Activated naive CD8-positive, alpha-beta T cell treated with anti-CD3 and anti-CD28 coated beads, Interleukin-2, amount 10 ng/mL, durations not matched to agents 7 days and 5 days (primary cell): Measurements from ENCODE around the gene CDC14A. TPM values are rescaled to one million over a fixed set of nuclear protein-coding genes. Genes with fewer than 3 reads are reported as not detected.
"Not testable (repeated sequence)": the region's sequence is repeated elsewhere in the genome, so short reads cannot be mapped to it uniquely, and the experiment has no call there.

Experiments
- ATAC-seq: fragments of 150-1000 bp; cut with Tn5 transposase; one replicate; pipeline ENCODE4 v1.10.0; 2021; ENCODE audit warnings: low read depth, moderate library complexity
- POLR2A ChIA-PET: fragments of 350-600 bp; sonication (Branson Sonifier 250); formaldehyde crosslinking; loops from one replicate; lab custom pipeline; 2021; ENCODE audit warnings: antibody characterized with exemption; lab: Charles Lee
- DNase-seq: peaks from one replicate; pipeline ENCODE4 v3.0.0; 2021
- H3K27ac Mint-ChIP-seq: one replicate; pipeline ENCODE4 v1.8.0; 2022; ENCODE audit warnings: mild to moderate bottlenecking, mixed read lengths
- H3K27me3 Mint-ChIP-seq: one replicate; pipeline ENCODE4 v1.8.0; 2022; ENCODE audit warnings: mild to moderate bottlenecking, moderate library complexity, mixed read lengths
- H3K36me3 Mint-ChIP-seq: one replicate; pipeline ENCODE4 v1.8.0; 2021; ENCODE audit warnings: mild to moderate bottlenecking, mixed read lengths
- H3K4me1 Mint-ChIP-seq: one replicate; pipeline ENCODE4 v1.8.0; 2021; ENCODE audit warnings: mixed read lengths
- H3K4me3 Mint-ChIP-seq: one replicate; pipeline ENCODE4 v1.8.0; 2022; ENCODE audit warnings: mild to moderate bottlenecking, moderate library complexity, mixed read lengths
- H3K9me3 Mint-ChIP-seq: one replicate; pipeline ENCODE4 v1.8.0; 2021; ENCODE audit warnings: mixed read lengths
- total RNA-seq, 2 experiments: library from RNA; stranded (reverse); gene quantifications; one replicate each; pipeline ENCODE4 v1.2.3, GENCODE V29; 2021

CDC14A gene
- total RNA-seq, 2 experiments from 2014 or later, result 39.9 to 44.9 TPM

GRCh38 chr1:100321506-100321905, 30.8 kb upstream of the CDC14A start:
- no peak for ATAC-seq
- no peak overlapping the region for H3K27ac Mint-ChIP-seq
- no peaks in the 10 kb centered on the region for H3K27me3 Mint-ChIP-seq
- H3K9me3 Mint-ChIP-seq, result peaks cover 17% of the 10 kb centered on the region
- peaks cover 5% of the 10 kb centered on the region for H3K4me1 Mint-ChIP-seq
- POLR2A ChIA-PET, result no interaction called here
- no peak overlapping the region for H3K4me3 Mint-ChIP-seq
- peaks cover 8% of the 10 kb centered on the region for H3K36me3 Mint-ChIP-seq
- no peak for DNase-seq

GRCh38 chr1:100322436-100323211, 29.7 kb upstream of the CDC14A start:
- Mint-ChIP-seq H3K9me3 (peaks cover 14% of the 10 kb centered on the region), H3K27ac (no peak overlapping the region), H3K4me3 (no peak overlapping the region), H3K36me3 (peaks cover 8% of the 10 kb centered on the region), H3K4me1 (peaks cover 6% of the 10 kb centered on the region), H3K27me3 (no peaks in the 10 kb centered on the region)
- POLR2A ChIA-PET, result no interaction called here
- DNase-seq (no peak), ATAC-seq (no peak)

DNA sequence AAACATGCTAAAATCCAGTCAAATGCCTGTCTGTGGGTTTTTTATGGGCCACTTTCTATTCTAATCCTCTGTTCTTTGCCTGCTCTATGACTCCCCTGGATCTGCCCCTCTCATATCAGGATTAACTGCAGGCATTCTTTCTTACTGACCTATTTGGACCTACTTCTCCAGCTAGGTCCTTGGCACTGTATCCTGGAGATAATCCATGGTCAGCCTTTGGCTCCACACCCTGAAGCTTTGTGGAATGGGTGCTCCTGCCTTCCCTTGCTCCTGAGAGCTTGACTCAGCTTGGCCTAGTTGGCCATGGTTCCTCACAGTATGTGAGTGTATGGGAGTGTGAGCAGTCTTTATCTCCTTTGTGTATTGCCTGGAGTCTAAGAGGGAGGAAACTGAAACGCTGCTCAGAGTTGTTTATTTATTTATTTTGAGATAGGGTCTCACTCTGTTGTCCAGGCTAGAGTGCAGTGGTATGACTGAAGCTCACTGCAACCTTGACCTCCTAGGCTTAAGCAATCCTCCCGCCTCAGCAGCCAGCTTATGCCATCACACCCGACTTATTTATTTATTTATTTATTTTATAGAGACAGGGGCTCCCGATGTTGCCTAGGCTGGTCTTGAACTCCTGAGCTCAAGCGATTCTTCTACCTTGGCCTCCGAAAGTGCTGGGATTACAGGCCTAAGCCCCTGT, 28.7 kb upstream of the CDC14A start:
- peaks cover 6% of the 10 kb centered on the region for H3K4me1 Mint-ChIP-seq
- H3K4me3 Mint-ChIP-seq, result no peak overlapping the region
- ATAC-seq, result no peak
- H3K27me3 Mint-ChIP-seq, result no peaks in the 10 kb centered on the region
- DNase-seq, result no peak
- peaks cover 14% of the 10 kb centered on the region for H3K9me3 Mint-ChIP-seq
- H3K27ac Mint-ChIP-seq, result no peak overlapping the region
- peaks cover 8% of the 10 kb centered on the region for H3K36me3 Mint-ChIP-seq
- POLR2A ChIA-PET, result no interaction called here

DNA sequence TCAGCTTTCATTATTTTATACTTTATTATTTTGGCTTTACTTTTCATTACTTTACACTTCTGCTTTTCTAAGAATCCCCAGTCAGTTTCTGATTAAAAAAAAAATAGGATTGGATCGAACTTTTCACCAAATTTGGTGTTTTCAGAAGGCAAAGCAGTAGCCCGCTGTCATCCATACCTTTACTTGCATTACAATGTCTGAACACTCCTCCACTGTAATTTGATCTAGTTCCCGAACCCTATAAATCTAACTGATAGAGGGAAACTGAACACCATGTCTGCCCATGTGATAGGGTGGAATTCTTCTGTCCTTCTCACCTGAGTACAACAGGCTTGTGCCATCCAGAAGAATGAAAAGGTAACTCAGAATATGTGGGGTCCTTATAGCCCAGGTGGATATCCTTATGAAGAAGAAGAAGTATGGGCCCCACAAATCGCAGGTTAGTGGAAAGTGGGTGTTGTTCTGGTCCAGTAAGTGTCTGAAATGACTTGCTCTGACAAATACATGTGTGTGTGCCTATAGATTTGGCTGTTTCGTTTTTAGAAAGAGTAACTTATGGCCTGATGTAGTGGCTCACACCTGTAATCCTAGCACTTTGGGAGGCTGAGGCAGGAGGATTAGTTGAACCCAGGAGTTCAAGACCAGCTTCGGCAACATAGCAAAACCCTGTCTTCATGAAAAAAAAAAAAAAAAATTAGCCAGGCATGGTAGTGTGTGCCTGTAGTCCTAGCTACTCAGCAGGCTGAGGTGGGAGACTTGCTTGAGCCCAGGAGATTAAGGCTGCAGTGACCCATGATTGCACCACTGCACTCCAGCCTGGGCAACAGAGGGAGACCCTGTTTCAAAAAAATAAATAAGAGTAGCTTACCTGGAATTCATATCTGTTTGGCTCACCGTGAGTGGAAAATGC, 26.6 kb upstream of the CDC14A start:
- no peak overlapping the region for H3K4me3 Mint-ChIP-seq
- H3K27ac Mint-ChIP-seq, result no peak overlapping the region
- ATAC-seq, result no peak

GRCh38 chr1:100326325-100326670, 26.0 kb upstream of the CDC14A start:
- ATAC-seq, H3K27me3 Mint-ChIP-seq, H3K9me3 Mint-ChIP-seq, H3K4me3 Mint-ChIP-seq, POLR2A ChIA-PET, H3K36me3 Mint-ChIP-seq, DNase-seq, H3K4me1 Mint-ChIP-seq, H3K27ac Mint-ChIP-seq: not testable (repeated sequence)

More for the DNA sequence above, 26.6 kb upstream of the CDC14A start:
- no peak for DNase-seq
- Mint-ChIP-seq H3K4me1 (peaks cover 6% of the 10 kb centered on the region), H3K36me3 (peaks cover 3% of the 10 kb centered on the region), H3K9me3 (peaks cover 8% of the 10 kb centered on the region), H3K27me3 (peaks cover 3% of the 10 kb centered on the region)
- POLR2A ChIA-PET, result no interaction called here

GRCh38 chr1:100328133-100328532, 24.2 kb upstream of the CDC14A start:
- peaks cover 2% of the 10 kb centered on the region for H3K4me1 Mint-ChIP-seq
- H3K4me3 Mint-ChIP-seq, result no peak overlapping the region
- POLR2A ChIA-PET, result no interaction called here
- no peak overlapping the region for H3K27ac Mint-ChIP-seq
- no peaks in the 10 kb centered on the region for H3K9me3 Mint-ChIP-seq
- no peaks in the 10 kb centered on the region for H3K36me3 Mint-ChIP-seq
- ATAC-seq (no peak), DNase-seq (no peak)
- H3K27me3 Mint-ChIP-seq, result peaks cover 3% of the 10 kb centered on the region

DNA sequence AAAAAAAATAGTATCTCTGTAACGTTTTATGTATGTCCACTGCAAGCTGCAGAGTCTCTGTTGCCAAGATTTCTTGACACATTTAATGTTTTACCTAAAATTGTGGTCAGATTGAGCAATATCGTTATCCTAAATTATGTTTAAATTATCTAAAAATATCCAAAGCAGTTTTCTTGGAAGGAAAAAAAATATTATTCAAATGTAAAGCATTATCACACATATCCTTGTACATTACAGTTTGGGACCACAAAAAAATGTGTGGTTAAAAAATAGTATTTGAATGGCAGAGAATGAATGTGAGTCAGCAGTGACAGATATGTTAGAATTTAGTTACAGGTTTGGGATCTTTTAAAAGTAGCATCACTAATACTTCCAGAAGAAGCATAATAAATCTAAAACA, 21.2 kb upstream of the CDC14A start:
- POLR2A ChIA-PET, H3K4me1 Mint-ChIP-seq, H3K27me3 Mint-ChIP-seq, H3K4me3 Mint-ChIP-seq, H3K27ac Mint-ChIP-seq, DNase-seq, ATAC-seq, H3K9me3 Mint-ChIP-seq, H3K36me3 Mint-ChIP-seq: not testable (repeated sequence)

DNA sequence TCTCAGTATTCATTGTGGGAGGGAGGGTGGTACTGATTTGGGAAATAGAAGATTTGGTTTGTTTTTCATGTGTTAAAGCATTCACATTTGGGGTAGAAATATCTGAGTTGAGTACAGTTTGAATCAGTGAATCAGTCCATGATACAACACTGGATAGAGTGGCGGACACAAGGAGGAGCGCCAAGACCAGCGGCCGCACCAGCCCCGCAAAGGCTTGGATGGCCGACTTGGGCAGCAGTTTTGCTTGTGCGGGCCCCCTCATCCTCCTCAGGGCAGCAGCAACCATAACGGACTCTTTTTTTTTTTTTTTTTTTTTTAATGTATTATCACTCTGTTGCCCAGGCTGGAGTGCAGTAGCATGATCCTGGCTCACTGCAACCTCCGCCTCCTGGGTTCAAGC, 20.0 kb upstream of the CDC14A start:
- Mint-ChIP-seq H3K27ac (no peak overlapping the region), H3K4me1 (peaks cover 1% of the 10 kb centered on the region), H3K27me3 (peaks cover 4% of the 10 kb centered on the region), H3K4me3 (no peak overlapping the region), H3K9me3 (no peaks in the 10 kb centered on the region), H3K36me3 (no peaks in the 10 kb centered on the region)
- POLR2A ChIA-PET, result no interaction called here
- DNase-seq (no peak), ATAC-seq (no peak)

DNA sequence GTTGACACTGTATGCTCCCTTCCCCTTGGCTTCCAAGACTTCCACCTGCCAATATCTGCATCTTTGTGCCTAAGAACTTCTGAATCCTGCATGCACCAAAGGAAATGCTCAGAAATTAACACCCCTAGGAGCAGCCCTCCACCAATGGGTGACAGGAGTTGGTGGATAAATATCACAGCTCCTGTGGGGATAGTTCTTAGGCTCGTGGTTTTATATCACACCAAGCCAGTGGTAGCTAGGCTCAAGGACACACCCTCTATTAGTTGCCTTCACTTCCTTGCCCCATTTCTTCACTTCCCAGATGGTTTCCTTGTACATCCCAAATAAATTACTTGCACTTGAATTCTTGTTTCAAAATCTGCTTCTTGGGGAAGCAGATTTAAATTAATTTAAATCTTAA, 16.9 kb upstream of the CDC14A start:
- peaks cover 1% of the 10 kb centered on the region for H3K4me1 Mint-ChIP-seq
- H3K4me3 Mint-ChIP-seq, result no peak overlapping the region
- DNase-seq, result no peak
- H3K27me3 Mint-ChIP-seq, result peaks cover 3% of the 10 kb centered on the region
- H3K36me3 Mint-ChIP-seq, result peaks cover 3% of the 10 kb centered on the region
- H3K9me3 Mint-ChIP-seq, result no peaks in the 10 kb centered on the region
- POLR2A ChIA-PET, result no interaction called here
- no peak for ATAC-seq
- no peak overlapping the region for H3K27ac Mint-ChIP-seq

DNA sequence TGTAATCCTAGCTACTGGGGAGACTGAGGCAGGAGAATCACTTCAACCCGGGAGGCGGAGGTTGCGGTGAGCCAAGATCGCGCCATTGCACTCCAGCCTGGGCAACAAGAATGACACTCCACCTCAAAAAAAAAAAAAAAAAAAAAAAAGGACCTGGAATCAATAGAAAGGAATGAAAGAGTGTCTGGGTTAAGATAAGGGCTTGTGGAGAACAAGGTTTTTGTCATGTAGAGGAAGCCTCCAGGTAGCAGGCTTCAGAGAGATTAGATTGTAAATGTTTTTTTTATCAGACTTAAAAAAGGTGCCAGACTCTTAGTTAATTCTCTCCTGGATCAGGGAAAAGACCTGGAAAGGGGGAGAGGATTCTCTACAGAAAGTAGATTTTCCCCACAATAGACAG, 14.4 kb upstream of the CDC14A start:
- not testable (repeated sequence) for H3K4me3 Mint-ChIP-seq

GRCh38 chr1:100339735-100340134, 12.6 kb upstream of the CDC14A start:
- ATAC-seq, H3K9me3 Mint-ChIP-seq, H3K27me3 Mint-ChIP-seq, H3K4me3 Mint-ChIP-seq, POLR2A ChIA-PET, H3K4me1 Mint-ChIP-seq, DNase-seq, H3K27ac Mint-ChIP-seq, H3K36me3 Mint-ChIP-seq: not testable (repeated sequence)

More for the DNA sequence above, 14.4 kb upstream of the CDC14A start:
- H3K9me3 Mint-ChIP-seq, H3K36me3 Mint-ChIP-seq, H3K4me1 Mint-ChIP-seq, H3K27me3 Mint-ChIP-seq, ATAC-seq, POLR2A ChIA-PET, H3K27ac Mint-ChIP-seq, DNase-seq: not testable (repeated sequence)

- Mint-ChIP-seq H3K27ac (no peak overlapping the region), H3K9me3 (no peaks in the 10 kb centered on the region), H3K4me3 (no peak overlapping the region), H3K4me1 (no peaks in the 10 kb centered on the region), H3K36me3 (peaks cover 3% of the 10 kb centered on the region), H3K27me3 (peaks cover 2% of the 10 kb centered on the region)
- no peak for ATAC-seq
- no peak for DNase-seq
- POLR2A ChIA-PET, result no interaction called here
Observed at GRCh38 chr1:100340494-100340893, 11.8 kb upstream of the CDC14A start.

- no peak for DNase-seq
- Mint-ChIP-seq H3K9me3 (no peaks in the 10 kb centered on the region), H3K4me3 (no peak overlapping the region), H3K36me3 (peaks cover 3% of the 10 kb centered on the region), H3K27me3 (peaks cover 2% of the 10 kb centered on the region), H3K4me1 (no peaks in the 10 kb centered on the region), H3K27ac (no peak overlapping the region)
- POLR2A ChIA-PET, result no interaction called here
- ATAC-seq, result no peak
Observed at GRCh38 chr1:100342348-100342747, 10.0 kb upstream of the CDC14A start.
